Stimulated activated CD4-positive, alpha-beta T cell treated with anti-CD3 and anti-CD28 coated beads, Interleukin-1b, Interleukin-23, amount 100 ng/mL, for 24 hours (primary cell): ENCODE results near the gene ACRBP.

ENCODE experiments used
- DNase-seq, 4 experiments: peaks; one replicate each; pipeline ENCODE4 v3.0.0-alpha.2; 2020; ENCODE audit warnings: low read depth in 4 of 4, low spot score in 1 of 4

Gene ACRBP

GRCh38 chr12:6647083-6647604 lies at the start of gene ACRBP:
Gene ACRBP, minus strand, starts transcription at chr12:6647432. Its CDS starts 66 bp downstream, at chr12:6647366.
- DNase-seq = no peak

GRCh38 chr12:6695313-6696045 lies 48.2 kb upstream of the ACRBP start:
- no peak for DNase-seq

- DNase-seq = no peak
Measured at GRCh38 chr12:6694701-6695100, 47.5 kb upstream of the ACRBP start.

- DNase-seq = no peak
Measured at GRCh38 chr12:6693832-6694355, 46.7 kb upstream of the ACRBP start.

- DNase-seq = no peak
Measured at GRCh38 chr12:6692888-6693287, 45.7 kb upstream of the ACRBP start.

- DNase-seq = no peak
Measured at GRCh38 chr12:6691473-6691872, 44.2 kb upstream of the ACRBP start.

GRCh38 chr12:6688999-6689882 lies 42.0 kb upstream of the ACRBP start, which contains the start of gene ZNF384:
Gene ZNF384, minus strand, starts transcription at chr12:6689375. Its CDS starts 9,855 bp downstream, at chr12:6679520.
- DNase-seq = peak; percentile 79 to 91 (median 90)

GRCh38 chr12:6688543-6688998 lies 41.3 kb upstream of the ACRBP start:
- DNase-seq = peak in 1 of 4 experiments; percentile 7

- DNase-seq = no peak
Measured at GRCh38 chr12:6685814-6686213, 38.6 kb upstream of the ACRBP start.

- peak in 2 of 4 experiments; percentile 21 to 28 for DNase-seq
Measured at GRCh38 chr12:6684609-6685008, 37.4 kb upstream of the ACRBP start.

- no peak for DNase-seq
Measured at GRCh38 chr12:6676962-6677361, 29.7 kb upstream of the ACRBP start.

- no peak for DNase-seq
Measured at GRCh38 chr12:6672143-6672542, 24.9 kb upstream of the ACRBP start.

- DNase-seq = no peak
Measured at GRCh38 chr12:6667559-6668210, 20.5 kb upstream of the ACRBP start.

GRCh38 chr12:6666211-6666610 lies 19.0 kb upstream of the ACRBP start:
- no peak for DNase-seq

GRCh38 chr12:6664902-6665301 lies 17.7 kb upstream of the ACRBP start:
- no peak for DNase-seq

GRCh38 chr12:6662906-6663742 lies 15.9 kb upstream of the ACRBP start, which contains the start of gene ING4:
Gene ING4, minus strand, starts transcription at chr12:6663119. Its CDS starts 18 bp downstream, at chr12:6663101.
- peak; percentile 77 to 89 (median 87) for DNase-seq

GRCh38 chr12:6662602-6662905 lies 15.3 kb upstream of the ACRBP start:
- no peak for DNase-seq

GRCh38 chr12:6653987-6654386 lies 6.8 kb upstream of the ACRBP start:
- no peak for DNase-seq

GRCh38 chr12:6653342-6653741 lies 6.1 kb upstream of the ACRBP start:
- no peak for DNase-seq

GRCh38 chr12:6652391-6652790 lies 5.2 kb upstream of the ACRBP start:
- no peak for DNase-seq
